Activated naive CD4-positive, alpha-beta T cell (primary cell): ENCODE data around the gene GPR82.
"Not testable (repeated sequence)": the region's sequence is repeated elsewhere in the genome, so short reads cannot be mapped to it uniquely, and the experiment has no call there.

Source experiments
- DNase-seq, 4 experiments: peaks; one replicate each; lab custom pipeline; 2025; lab: John Stamatoyannopoulos, UW

Gene GPR82

DNA sequence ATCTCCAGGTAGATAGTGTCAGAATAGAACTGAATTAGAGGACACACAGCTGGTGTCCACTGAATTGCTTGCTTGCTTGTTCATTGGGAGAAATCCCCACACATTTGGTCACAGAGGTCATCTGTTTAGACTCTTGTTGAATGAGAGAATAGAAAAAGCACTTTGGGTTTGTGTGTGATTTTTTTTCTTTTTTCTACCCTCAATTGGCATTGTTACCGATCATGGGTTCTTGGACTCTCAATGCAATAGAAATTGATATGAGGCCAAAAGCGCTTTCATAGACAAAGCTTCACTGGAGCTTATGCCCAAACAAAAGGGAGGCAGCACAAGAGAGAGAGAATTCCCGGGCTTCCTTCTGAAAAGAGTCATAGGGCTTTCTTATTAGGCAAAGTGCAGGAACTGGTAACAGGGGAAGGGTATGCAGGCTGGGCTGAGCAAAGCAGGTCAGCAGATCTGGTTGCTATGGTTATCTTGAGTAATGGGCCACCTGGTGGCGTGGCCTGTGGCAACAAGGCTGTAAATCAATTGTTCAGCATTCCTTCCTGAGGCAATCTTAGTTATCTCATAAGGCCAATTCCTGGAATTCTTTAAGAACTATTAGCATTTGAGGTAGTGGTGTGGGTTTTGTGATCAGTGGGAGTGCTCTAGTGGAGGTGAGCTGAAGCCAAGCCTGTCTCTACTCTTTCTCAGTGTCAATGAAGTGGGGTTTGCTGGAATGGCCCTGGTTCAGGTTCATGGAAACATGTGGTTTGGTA is 5.3 kb upstream of the GPR82 start:
- DNase-seq, result no peak

DNA sequence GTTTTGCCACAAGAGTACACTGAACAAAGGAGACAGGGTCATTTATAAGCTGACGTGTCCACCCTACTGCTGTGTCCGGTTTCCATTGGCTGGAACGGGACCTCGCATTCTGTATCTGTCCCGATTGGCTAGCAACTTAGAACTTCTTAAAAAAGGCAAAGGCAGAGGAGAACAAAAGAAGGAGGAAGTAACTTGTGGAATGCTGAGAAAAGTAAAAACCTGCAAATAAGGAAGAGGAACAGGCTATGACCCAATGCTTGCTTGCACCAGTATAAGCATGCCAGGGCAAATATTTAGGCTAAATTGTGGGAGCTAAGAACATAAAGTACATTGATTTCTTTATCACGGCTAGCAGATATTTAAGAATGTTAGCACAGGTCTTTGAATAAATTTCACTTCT is 4.4 kb upstream of the GPR82 start:
- not testable (repeated sequence) for DNase-seq

DNA sequence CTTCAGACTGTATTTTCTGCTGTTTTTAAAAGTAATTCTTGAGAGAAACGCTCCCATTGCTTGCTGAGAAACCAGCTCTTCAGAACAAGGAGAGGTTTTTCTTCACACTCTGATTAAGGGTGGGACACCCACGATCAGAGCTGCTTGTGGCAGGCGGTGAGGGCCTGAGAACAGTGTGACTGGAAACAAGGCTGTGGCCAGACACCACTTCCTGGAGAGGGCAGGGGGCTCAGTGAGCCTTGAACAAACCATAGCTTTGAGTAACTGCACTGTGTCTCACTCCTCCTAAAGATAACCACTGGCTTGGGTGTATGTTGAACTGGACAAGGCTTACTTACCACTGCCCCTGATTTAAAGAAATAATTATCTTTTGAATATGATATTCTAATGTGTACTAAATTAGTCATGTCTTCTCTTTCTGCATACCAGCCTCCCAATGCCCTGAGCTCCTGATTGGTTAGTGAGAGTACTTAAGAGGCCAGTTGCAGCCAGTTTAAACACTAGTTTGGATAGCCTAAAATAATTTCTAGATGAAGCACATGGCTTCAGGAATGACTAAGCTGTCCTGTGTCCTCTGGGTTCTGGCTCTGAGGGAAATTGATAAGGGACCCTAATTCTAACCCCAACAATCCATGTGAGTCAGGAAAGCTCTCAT is 3.7 kb upstream of the GPR82 start:
- DNase-seq, result no peak

DNA sequence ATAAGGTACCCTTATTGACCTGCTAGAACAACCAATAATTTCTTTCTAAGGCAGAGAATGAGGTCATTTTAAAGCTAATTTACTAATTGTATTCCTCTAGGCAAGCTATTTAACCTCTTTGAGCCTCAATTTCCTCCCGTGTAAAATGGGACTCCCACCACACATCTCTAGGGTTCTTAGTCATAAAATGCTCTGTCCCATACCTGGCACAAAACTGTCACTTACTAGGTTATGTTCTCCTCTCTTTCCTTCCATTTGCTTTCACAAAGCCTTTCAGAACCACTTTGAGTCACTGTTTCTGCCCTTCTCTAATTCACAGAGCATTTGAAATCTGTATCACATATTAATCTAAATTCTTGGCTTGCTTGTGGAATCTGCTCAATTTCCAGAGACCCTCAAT is 2.4 kb upstream of the GPR82 start:
- no peak for DNase-seq

DNA sequence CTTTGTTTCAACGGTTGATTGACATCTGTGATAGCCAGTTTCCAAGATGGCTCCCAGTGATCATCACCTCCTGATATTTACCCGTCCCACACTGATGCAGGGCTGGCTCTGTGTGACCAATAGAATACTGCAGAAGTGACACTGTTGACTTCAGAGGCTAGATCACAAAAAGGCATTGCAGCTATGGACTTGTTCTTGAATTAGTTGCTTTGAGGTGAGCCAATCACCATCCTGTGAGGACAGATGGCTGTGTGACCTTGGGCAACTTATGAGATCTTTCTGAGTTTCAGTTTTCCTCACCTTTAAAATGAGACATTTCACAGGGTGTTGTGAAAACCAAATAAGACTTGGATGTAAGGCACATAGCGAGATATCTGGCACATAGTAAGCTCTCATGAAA is 1.8 kb upstream of the GPR82 start:
- no peak for DNase-seq

DNA sequence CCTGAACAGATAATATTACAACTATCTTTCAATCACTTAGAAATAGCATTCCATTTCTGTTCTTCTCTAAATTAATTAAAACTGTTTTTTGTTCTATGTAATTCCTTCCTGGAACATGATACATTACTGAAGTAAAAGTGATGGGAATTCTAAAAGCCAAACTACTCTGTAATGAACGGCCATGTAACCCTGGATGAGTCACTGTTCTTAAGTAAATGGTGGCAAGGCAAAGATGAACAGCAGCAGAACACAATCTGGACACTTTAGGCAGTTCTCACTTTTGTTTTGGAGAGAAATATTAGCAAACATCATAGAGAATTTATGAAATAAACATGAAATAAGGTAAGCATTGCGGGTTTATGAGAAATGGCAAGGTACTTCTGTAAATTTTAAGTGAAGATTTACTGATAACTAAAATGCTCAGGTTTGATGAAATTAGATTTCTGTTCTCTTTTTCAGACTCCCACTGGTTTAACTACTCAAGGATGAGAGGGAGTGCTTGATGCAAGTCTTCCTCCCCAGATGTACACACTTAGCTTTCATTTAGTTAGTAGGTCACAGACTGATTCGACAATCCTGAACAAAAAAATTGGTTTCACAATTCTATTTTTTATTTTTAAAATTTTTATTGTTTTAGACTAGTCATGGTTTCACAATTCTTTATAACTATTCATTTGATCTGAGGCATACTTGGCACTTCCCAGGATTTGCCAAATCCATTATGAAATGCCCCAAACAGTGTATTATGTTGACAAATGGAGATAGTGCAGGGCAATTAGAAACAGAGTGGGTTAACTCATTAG is 964 bp upstream of the GPR82 start:
- DNase-seq, result no peak

DNA sequence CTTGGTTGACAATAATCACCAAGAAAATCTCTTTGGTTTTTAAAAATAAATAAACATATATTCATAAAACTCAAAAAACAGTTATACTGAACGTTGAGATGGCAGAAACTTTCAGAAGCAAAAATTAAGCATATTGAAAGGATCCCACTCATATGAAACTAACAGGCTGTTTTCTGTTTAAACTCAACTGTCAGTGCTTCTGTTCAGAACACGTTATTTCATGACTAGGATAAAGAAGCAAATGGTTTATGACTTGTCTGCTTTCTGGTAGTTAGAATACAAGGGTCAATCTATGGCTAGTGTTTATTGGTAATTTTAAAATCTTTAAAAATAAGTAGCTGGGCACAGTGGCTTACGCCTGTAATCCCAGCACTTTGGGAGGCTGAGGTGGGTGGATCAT is 4.1 kb downstream of the GPR82 start:
- DNase-seq, result no peak

DNA sequence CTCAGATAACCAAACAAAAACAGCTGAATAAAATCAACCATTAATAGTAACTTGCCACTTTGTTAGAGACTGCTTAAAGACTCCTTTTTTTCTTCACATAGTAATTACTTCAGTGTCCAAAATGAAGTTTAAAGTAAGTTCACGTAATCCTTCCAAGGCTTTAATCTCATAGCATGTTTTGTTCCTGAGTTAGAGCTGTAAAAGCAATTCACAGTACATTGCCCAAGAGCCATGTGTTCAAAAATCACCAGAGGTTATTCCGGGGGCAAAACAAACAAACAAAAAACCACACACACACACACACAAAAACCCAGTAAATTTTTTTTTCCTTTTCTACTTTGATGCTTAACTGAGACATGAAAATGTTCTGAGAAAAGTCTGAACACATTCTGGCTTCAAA is 6.1 kb downstream of the GPR82 start:
- DNase-seq, result no peak

DNA sequence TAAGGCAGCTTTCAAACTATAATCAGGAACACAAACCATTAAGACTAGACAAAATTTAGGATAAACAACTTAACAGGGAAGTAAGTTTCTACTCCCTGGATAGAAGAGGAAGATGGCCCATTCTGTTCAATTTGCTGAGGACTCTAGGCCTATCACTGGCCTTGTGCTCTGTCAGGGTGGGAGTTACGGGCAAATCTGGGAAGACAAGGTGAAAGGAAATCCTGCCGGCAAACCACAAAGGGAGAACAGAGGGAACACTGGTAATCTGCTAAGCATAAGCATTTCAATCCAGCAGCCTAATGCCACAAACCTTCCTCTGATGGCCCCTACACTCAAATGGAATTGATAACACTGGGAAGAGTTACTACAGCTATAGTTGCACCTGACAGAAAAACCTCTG is 8.3 kb downstream of the GPR82 start:
- no peak for DNase-seq

DNA sequence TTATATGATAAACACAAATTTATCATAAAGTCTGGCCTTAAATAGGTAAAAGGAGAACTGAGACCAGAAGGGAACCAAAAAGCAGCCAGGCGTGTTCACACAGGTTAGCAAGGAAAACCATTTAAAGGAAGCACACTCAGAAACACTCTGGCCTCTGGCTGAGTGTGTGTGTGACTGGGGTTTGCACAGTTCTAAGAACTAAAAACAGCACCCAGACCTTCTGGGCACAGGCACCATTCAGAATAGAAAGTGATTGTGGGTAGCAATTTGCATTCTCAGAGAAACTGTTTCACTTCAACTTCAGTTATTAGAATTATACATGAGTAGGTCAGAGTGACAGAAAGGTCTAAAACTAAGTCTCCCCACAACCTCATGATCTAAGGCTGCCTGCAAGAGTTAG is 10.0 kb downstream of the GPR82 start:
- DNase-seq, result no peak

DNA sequence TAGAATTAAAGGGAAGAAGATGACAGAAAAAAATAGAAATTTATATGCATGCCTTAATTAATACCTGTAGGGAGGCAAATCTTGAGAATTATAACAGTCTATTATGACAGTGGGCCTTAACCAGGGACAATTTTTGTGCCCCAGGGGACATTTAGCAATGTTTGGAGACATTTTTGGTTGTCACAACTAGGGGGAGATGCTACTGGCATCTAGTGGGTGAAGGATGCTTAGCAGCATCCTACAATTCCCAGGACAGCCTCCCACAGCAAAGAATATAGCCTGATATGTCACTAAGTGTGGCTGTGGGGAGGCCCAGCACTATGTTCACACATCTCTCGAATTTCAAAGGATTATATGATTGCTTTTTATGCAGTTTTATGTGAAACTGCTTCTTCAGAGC is 10.5 kb downstream of the GPR82 start:
- DNase-seq, result no peak

DNA sequence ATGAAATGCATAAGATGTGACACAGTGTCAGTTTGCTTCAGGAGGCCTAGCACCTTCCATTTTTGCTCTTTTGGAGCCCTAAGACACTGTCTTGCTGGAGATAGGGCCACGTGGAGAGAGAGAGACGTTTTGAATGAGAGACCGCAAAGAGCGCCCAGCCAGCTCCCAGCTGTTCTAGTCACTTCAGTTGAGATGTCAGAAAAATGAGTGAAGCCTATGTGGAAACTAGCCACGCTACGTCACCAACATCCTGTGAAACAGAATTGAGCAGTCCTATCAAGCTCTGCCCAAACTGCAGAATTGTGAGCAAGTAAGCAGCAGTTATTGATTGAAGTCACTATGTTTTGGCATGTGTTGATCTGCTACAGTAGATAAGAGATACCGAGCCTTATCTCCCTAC is 13.1 kb downstream of the GPR82 start:
- no peak for DNase-seq

DNA sequence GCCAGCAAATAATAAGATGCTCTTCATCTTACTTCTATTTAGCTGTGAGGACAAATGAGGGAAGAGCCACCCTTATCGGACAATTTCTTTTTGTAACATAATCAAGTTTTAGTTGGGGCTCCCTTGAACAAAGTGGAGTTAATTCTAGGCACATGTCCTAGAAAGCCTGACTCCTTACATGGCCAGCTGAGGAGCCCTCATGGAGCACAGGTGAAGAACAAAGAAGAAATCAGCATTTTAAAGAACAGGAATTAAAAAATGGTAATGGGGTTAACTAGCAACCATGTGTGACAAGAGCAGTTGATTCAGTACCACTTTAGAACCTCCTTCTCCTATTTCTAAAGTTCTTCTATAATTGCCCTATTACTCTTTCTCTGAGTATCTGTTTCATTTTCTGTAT is 15.9 kb downstream of the GPR82 start:
- DNase-seq, result no peak

DNA sequence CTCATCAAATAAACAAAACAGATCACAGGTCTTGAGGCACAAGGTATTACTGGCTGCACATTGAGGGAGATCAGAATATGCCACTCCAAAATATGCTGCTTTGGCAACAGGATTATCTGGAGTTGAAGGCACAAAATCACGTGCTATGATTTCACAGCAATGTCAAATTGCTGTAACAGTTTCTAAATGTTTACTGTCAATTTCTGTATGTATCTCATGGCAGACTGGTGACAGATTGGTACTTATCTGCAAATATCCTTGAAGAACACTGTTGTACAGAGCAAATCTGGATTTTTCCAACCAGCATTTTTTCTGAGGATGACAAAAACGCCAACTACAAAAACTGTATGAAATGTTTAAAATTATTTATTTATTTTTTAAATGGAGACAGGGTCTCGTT is 26.7 kb downstream of the GPR82 start:
- no peak for DNase-seq

DNA sequence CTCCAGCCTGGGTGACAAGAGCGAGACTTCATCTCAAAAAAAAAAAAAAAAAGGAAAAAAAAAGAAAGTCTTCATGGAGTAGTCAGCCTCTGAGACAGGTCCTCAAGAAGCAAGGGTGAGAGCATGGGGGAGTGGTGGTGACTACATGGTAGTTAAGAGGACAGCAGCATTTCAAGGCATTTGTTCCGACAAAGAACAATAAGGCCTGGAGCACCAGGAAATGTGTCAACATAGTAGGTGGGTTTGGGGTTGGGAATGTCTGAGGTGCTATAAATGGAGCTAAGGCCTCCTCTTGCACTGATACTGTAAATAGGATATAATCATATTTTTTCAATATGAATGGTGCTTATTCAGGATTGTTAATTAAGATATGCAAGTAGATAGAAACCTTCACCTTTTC is 34.4 kb downstream of the GPR82 start:
- DNase-seq, result no peak

DNA sequence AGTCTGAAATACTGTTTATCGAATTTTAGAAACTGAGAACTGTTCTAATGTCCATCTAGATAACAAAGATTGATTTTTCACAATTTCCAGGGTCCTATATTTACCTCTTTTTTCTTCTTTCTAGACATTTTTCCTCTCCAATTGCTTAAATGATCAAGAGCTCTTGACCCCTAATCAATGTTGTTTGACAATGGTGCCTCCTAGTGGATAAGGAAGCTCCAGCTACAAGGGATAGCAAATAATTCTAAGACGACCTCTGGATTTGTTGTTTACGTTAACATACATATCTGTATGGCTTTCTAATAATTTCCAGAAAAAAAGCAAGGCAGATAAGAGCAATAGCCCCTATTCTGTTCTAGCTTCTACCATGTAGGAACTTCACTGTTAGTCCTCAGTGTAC is 35.8 kb downstream of the GPR82 start:
- no peak for DNase-seq

DNA sequence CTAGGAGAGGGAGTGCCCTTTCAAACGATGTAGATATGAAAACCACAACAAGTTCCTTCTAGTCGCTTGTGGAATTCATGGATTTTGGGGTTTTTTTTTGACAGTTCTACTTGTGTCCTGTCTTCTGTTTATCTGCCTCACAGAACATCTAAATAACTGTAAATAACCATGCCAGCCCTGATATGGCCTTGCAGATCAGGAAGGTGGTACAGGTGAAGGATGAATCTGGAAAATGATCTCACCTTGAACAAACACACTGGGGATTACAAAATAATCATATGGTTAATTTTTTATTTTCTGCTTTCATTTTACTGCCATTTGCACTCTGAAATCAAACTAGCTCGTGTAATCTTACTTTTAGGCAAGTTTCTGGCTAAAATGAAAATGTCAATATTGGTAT is 37.2 kb downstream of the GPR82 start:
- DNase-seq, result no peak

DNA sequence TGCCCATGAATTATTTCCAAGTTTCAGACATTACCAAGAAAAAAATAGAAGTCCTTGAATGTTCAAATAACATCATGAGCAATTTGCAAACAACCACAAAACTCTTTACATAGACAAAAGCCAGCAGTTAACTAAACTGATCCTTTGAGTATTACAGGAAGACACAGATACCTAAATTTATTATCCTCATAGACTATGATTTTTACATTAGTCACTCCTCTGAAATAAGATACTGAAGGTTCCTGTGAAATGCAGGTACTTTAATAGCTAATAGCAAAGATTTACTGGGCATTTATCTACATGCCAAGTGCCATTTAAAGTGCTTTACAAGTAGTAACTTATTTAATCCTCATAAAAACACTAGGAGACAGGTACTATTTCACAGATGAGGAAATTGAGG is 37.7 kb downstream of the GPR82 start:
- no peak for DNase-seq

DNA sequence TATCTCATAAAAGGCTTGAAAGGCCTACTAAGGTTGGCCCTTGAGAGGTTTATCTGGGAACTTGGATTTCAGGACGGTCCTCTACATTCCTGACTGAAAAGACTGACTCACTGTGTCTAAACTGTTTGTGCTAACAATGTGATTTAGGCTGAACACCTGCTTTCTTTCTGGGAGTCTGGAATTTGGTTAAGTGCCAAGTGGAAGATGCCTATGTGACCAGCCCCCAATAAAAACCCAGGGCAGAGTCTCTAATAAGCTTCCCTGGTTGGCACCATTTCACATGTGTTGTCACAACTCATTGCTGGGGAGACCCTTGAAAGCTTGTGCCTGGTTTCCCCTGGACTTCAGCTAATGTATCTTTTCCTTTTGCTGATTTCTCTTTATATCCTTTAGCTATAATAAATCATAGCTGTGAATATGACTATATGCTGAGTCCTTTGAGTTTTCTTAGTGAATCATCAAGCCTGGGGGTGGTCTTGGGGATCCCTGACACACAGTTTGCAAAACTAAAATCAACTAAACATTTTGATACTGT is 55.1 kb downstream of the GPR82 start:
- no peak for DNase-seq
